Kidney (tissue), 14 donors: Measurements from ENCODE around the gene PPM1D. TPM values are rescaled to one million over a fixed set of nuclear protein-coding genes. Genes with fewer than 3 reads are reported as not detected.

Experiments used
- DNase-seq, 5 donors: peaks; one replicate each; pipeline ENCODE4 v3.0.0-alpha.2; 2013 to 2020
- FAIRE-seq: peaks from 2 replicates; lab custom pipeline; 2012; peaks lifted over from hg19 to GRCh38; lab: Jason Lieb, UNC
- H3K27ac ChIP-seq, 2 donors: one replicate each; pipeline ENCODE4 v1.7.0; 2013; ENCODE audit warnings: low read depth in 2 of 2, low read length in 2 of 2, inconsistent platforms in 1 of 2
- H3K27me3 ChIP-seq: one replicate; pipeline ENCODE4 v1.7.1; 2013; ENCODE audit warnings: low read length, inconsistent platforms; ENCODE audit not compliant: control insufficient read depth, insufficient read depth
- H3K36me3 ChIP-seq, 3 donors: one replicate each; pipeline versions ENCODE4 v1.7.0 to v1.7.1; 2013; ENCODE audit warnings: low read length in 3 of 3, control low read depth in 1 of 3, inconsistent platforms in 1 of 3; ENCODE audit not compliant: insufficient read depth in 3 of 3, control insufficient read depth in 2 of 3
- H3K4me1 ChIP-seq, 3 donors: one replicate each; pipeline versions ENCODE4 v1.7.0 to v1.7.1; 2013; ENCODE audit warnings: low read length in 3 of 3, inconsistent platforms in 1 of 3, low read depth in 1 of 3; ENCODE audit not compliant: control insufficient read depth in 2 of 3, insufficient read depth in 2 of 3
- H3K4me3 ChIP-seq, 3 donors: one replicate each; pipeline versions ENCODE4 v1.7.0 to v1.8.1; 2013; ENCODE audit warnings: low read length in 3 of 3, control low read depth in 1 of 3, inconsistent platforms in 1 of 3
- H3K9ac ChIP-seq, 3 donors: one replicate each; pipeline versions ENCODE4 v1.7.0 to v1.7.1; 2013; ENCODE audit warnings: low read length in 3 of 3, control low read depth in 1 of 3, inconsistent platforms in 1 of 3
- H3K9me3 ChIP-seq, 3 donors: one replicate each; pipeline versions ENCODE4 v1.7.0 to v1.7.1; 2013; ENCODE audit warnings: low read length in 3 of 3, control low read depth in 1 of 3, inconsistent platforms in 1 of 3; ENCODE audit not compliant: control insufficient read depth in 2 of 3, insufficient read depth in 1 of 3
- CTCF ChIP-seq: IDR thresholded peaks from 3 replicates; pipeline ENCODE4 v1.5.1; 2012; ENCODE audit warnings: mild to moderate bottlenecking, moderate library complexity, borderline replicate concordance; ENCODE audit not compliant: insufficient read depth; ENCODE audit errors: extremely low read depth
- intact Hi-C: fragments of 100-400 bp; cut with DNase I; formaldehyde crosslinking; loops from one replicate; pipeline ENCODE4 v1.11.1; 2022
- polyA plus RNA-seq: library from polyadenylated mRNA; stranded (reverse); fragments of 350-450 nt; fragmentation: Illumina TruSeq; extraction: RNeasy Lipid Tissue Mini Kit (QIAGEN cat#74804); gene quantifications from one replicate; pipeline ENCODE4 v1.2.3, GENCODE V29; 2014; ENCODE audit warnings: low read depth, low replicate concordance; ENCODE audit not compliant: insufficient read depth
- total RNA-seq: library from RNA; stranded (reverse); fragmentation: NEBNext Ultra II Directional; extraction: Animal tissue kit (Norgen Biotek cat#: 25700); gene quantifications from one replicate; pipeline ENCODE4 v1.2.1, GENCODE V29; 2021
- donor health status: control.
- donor health status: control.
- donor health status: control.
- donor health status: control.
- donor health status: control.
- donor health status: DM: yes; HTN: yes; CAD: no.
- donor health status: Normal renal cell carcinoma (clear cell type).

PPM1D gene
- total and polyA plus RNA-seq, 2 donors from 2014 or later: 4.5 to 16.6 TPM

GRCh38 chr17:60631119-60631518, 31.1 kb downstream of the PPM1D start:
- intact Hi-C loops: no loop called here

DNA sequence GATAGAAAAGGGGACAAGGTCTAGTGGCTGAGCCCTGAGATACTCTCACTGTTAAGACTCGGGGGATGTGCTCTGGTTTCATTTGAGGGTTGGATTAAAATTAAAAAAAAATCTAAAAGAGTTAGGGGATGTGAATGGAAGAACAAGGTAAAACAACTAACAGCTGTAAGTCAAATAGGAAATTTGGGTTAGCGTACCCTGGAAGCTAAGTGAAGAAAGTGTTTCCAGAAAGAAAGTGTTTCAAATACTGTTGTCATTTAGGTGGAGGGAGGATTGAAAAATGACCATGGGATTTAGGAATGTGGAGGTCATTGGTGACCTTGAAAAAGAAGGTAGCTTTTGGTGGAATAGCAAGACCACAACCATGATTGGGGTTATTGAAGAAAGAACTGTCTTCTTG, 37.7 kb downstream of the PPM1D start:
- H3K27ac ChIP-seq: no peak overlapping the region
- DNase-seq: no peak
- intact Hi-C loops: no loop called here
- H3K9me3 ChIP-seq: no peaks in the 10 kb centered on the region
- peaks cover 0 to 2% (median 2%) of the 10 kb centered on the region in 3 donors for H3K36me3 ChIP-seq
- H3K4me3 ChIP-seq: no peak overlapping the region
- no peak for FAIRE-seq
- H3K27me3 ChIP-seq: no peaks in the 10 kb centered on the region
- no peaks in the 10 kb centered on the region for H3K4me1 ChIP-seq
- no peak for TF ChIP-seq CTCF
- no peak overlapping the region for H3K9ac ChIP-seq

More at GRCh38 chr17:60631119-60631518, 31.1 kb downstream of the PPM1D start:
- Histone ChIP-seq H3K4me3 (no peak overlapping the region), H3K27ac (no peak overlapping the region), H3K27me3 (no peaks in the 10 kb centered on the region), H3K4me1 (no peaks in the 10 kb centered on the region), H3K9me3 (no peaks in the 10 kb centered on the region), H3K9ac (no peak overlapping the region), H3K36me3 (peaks cover 0 to 2% (median under 1%) of the 10 kb centered on the region in 3 donors)
- DNase-seq (no peak), FAIRE-seq (no peak)
- TF ChIP-seq CTCF: no peak

GRCh38 chr17:60639019-60639330, 39.0 kb downstream of the PPM1D start:
- H3K9me3 ChIP-seq: no peaks in the 10 kb centered on the region
- H3K27ac ChIP-seq: no peak overlapping the region
- FAIRE-seq (no peak), DNase-seq (no peak)
- H3K4me1 ChIP-seq: no peaks in the 10 kb centered on the region
- TF ChIP-seq CTCF: no peak
- H3K27me3 ChIP-seq: no peaks in the 10 kb centered on the region
- H3K9ac ChIP-seq: no peak overlapping the region
- no peak overlapping the region for H3K4me3 ChIP-seq
- intact Hi-C loops: no loop called here
- H3K36me3 ChIP-seq: peaks cover 0 to 2% (median 2%) of the 10 kb centered on the region in 3 donors

DNA sequence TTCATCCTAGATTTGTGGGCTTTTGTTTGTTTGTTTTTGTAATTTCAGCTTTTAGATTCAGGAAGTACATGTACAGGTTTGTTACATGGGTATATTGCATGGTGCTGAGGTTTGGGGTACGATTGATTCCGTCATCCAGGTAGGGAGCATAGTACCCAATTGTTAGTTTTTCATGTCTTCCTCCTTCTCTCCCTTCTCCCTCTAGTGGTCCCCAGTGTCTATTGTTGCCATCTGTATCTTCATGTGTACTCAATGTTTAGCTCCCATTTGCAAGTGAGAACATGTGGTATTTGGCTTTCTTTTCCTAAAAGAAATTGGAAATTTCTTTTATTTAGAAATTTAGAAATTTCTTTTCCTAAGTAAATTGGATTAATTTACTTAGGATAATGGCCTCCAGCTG, 40.5 kb downstream of the PPM1D start:
- intact Hi-C loops: no loop called here
- TF ChIP-seq CTCF: no peak
- no peaks in the 10 kb centered on the region for H3K9me3 ChIP-seq
- H3K36me3 ChIP-seq: peaks cover 0 to 2% (median 2%) of the 10 kb centered on the region in 3 donors
- FAIRE-seq (no peak), DNase-seq (no peak)
- H3K4me3 ChIP-seq: no peak overlapping the region
- no peak overlapping the region for H3K9ac ChIP-seq
- H3K27ac ChIP-seq: no peak overlapping the region
- H3K4me1 ChIP-seq: no peaks in the 10 kb centered on the region
- no peaks in the 10 kb centered on the region for H3K27me3 ChIP-seq
